ENCODE results near the gene DUXB.

The DUXB gene

DNA sequence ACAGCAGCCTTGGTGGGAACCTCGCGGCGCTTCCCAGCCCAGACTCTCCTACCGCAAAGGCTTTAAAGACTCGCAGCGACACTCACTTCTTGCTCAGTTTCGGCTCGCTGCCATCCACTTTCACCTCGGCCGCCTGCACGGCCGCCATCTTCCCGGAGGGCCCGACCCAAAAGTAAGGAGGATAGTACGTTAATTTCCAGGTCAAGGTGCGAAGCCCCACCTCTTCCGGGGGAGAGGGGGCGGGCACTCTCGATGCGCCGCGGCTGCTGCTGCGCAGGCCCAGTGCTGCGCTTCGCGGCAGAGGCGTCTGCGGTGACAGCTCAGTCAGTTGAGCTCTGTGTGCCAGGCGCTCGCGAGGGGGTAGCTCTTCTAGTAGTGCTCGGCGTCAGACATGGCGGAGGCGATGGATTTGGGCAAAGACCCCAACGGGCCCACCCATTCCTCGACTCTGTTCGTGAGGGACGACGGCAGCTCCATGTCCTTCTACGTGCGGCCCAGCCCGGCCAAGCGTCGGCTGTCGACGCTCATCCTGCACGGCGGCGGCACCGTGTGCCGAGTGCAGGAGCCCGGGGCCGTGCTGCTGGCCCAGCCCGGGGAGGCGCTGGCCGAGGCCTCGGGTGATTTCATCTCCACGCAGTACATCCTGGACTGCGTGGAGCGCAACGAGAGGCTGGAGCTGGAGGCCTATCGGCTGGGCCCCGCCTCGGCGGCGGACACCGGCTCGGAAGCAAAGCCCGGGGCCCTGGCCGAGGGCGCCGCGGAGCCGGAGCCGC, 53.6 kb downstream of the DUXB start, which contains the start of the genes KARS1 and TERF2IP:
TSS of gene KARS1 (minus strand) at position 174 of the 773 bp plus-strand sequence. CDS start at position 148, 26 bp downstream.
TSS of gene TERF2IP (plus strand) at position 282 of the 773 bp plus-strand sequence. CDS start at position 392, 110 bp downstream.
- no peak for TF ChIP-seq TOX (CRISPR knock-in tag; IDR thresholded peaks at IDR 0.05; ENCODE audit: borderline replicate concordance)
- no peak for TF ChIP-seq ARNTL (CRISPR knock-in tag; IDR thresholded peaks at IDR 0.05; ENCODE audit: borderline replicate concordance, low read depth)
- TF ChIP-seq GLIS3 (CRISPR knock-in tag; IDR thresholded peaks at IDR 0.05): 0 out of 2 replicates have a peak, but pooled peaks have one; percentile 53
- TF ChIP-seq ISL1 (CRISPR knock-in tag; IDR thresholded peaks at IDR 0.05): no peak
- TF ChIP-seq ZNF70 (CRISPR knock-in tag; IDR thresholded peaks at IDR 0.05): peak; percentile 95
- TF ChIP-seq CSRNP3 (CRISPR knock-in tag; IDR thresholded peaks at IDR 0.05): no peak
- TF ChIP-seq, protein P1, sequence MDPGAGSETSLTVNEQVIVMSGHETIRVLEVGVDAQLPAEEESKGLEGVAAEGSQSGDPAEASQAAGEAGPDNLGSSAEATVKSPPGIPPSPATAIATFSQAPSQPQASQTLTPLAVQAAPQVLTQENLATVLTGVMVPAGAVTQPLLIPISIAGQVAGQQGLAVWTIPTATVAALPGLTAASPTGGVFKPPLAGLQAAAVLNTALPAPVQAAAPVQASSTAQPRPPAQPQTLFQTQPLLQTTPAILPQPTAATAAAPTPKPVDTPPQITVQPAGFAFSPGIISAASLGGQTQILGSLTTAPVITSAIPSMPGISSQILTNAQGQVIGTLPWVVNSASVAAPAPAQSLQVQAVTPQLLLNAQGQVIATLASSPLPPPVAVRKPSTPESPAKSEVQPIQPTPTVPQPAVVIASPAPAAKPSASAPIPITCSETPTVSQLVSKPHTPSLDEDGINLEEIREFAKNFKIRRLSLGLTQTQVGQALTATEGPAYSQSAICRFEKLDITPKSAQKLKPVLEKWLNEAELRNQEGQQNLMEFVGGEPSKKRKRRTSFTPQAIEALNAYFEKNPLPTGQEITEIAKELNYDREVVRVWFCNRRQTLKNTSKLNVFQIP (CRISPR knock-in tag; IDR thresholded peaks at IDR 0.05; ENCODE audit: borderline replicate concordance, low read depth): no peak
- no peak for TF ChIP-seq ZFP3 (CRISPR knock-in tag; IDR thresholded peaks at IDR 0.05)
- TF ChIP-seq ZC3H10 (CRISPR knock-in tag; IDR thresholded peaks at IDR 0.05): no peak
- no peak for TF ChIP-seq ZFP30 (CRISPR knock-in tag; IDR thresholded peaks at IDR 0.05)
- peak; percentile 94 for ATAC-seq

GRCh38 chr16:75647112-75647491, 54.2 kb downstream of the DUXB start:
- TF ChIP-seq GLIS3 (CRISPR knock-in tag; IDR thresholded peaks at IDR 0.05): no peak
- no peak for TF ChIP-seq ZNF70 (CRISPR knock-in tag; IDR thresholded peaks at IDR 0.05)
- TF ChIP-seq, protein P2, sequence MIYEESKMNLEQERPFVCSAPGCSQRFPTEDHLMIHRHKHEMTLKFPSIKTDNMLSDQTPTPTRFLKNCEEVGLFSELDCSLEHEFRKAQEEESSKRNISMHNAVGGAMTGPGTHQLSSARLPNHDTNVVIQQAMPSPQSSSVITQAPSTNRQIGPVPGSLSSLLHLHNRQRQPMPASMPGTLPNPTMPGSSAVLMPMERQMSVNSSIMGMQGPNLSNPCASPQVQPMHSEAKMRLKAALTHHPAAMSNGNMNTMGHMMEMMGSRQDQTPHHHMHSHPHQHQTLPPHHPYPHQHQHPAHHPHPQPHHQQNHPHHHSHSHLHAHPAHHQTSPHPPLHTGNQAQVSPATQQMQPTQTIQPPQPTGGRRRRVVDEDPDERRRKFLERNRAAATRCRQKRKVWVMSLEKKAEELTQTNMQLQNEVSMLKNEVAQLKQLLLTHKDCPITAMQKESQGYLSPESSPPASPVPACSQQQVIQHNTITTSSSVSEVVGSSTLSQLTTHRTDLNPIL (CRISPR knock-in tag; IDR thresholded peaks at IDR 0.05; ENCODE audit: low read depth): no peak
- no peak for TF ChIP-seq ESRRG (CRISPR knock-in tag; IDR thresholded peaks at IDR 0.05)
- peak; percentile 51 for ATAC-seq

GRCh38 chr16:75644240-75645012, 56.8 kb downstream of the DUXB start:
- no peak for ATAC-seq
- TF ChIP-seq TOX (CRISPR knock-in tag; IDR thresholded peaks at IDR 0.05; ENCODE audit: borderline replicate concordance): no peak
- no peak for TF ChIP-seq ESRRG (CRISPR knock-in tag; IDR thresholded peaks at IDR 0.05)
- TF ChIP-seq RARB (CRISPR knock-in tag; IDR thresholded peaks at IDR 0.05): no peak
- TF ChIP-seq SNAI2 (CRISPR knock-in tag; IDR thresholded peaks at IDR 0.05): no peak
- no peak for TF ChIP-seq OSR1 (CRISPR knock-in tag; IDR thresholded peaks at IDR 0.05)
- TF ChIP-seq, protein P2 (CRISPR knock-in tag; IDR thresholded peaks at IDR 0.05; ENCODE audit: low read depth): no peak
- TF ChIP-seq TCF4 (CRISPR knock-in tag; IDR thresholded peaks at IDR 0.05; ENCODE audit: borderline replicate concordance): no peak
- TF ChIP-seq PATZ1 (CRISPR knock-in tag; IDR thresholded peaks at IDR 0.05; ENCODE audit: borderline replicate concordance): no peak
- no peak for TF ChIP-seq ARNTL (CRISPR knock-in tag; IDR thresholded peaks at IDR 0.05; ENCODE audit: borderline replicate concordance, low read depth)
- no peak for TF ChIP-seq CSRNP3 (CRISPR knock-in tag; IDR thresholded peaks at IDR 0.05)
- TF ChIP-seq ZNF8 (CRISPR knock-in tag; IDR thresholded peaks at IDR 0.05): no peak
- no peak for TF ChIP-seq PPARA (CRISPR knock-in tag; IDR thresholded peaks at IDR 0.05; ENCODE audit: borderline replicate concordance)
- no peak for TF ChIP-seq ZNF70 (CRISPR knock-in tag; IDR thresholded peaks at IDR 0.05)

All from SK-N-SH treated with all-trans-retinoic acid at 6 μM for 48 hours (cell line).